GM12865 (cell line): Measurements from ENCODE around the gene KCNK6.

Experiments
- DNase-seq: peaks from one replicate; pipeline ENCODE4 v3.0.0; 2010; ENCODE audit warnings: low read depth
- H3K4me3 ChIP-seq: 2 replicates; pipeline ENCODE4 v1.5.1; 2011; ENCODE audit warnings: mild to moderate bottlenecking, low read depth, low read length, control low read depth
- TF ChIP-seq, protein P1 (sequence below): IDR thresholded peaks from 2 replicates; pipeline ENCODE4 v1.5.1; 2011; ENCODE audit warnings: low read length, control low read depth, low read depth, inconsistent platforms; ENCODE audit not compliant: insufficient read depth; ENCODE audit errors: missing control alignments

The KCNK6 gene

GRCh38 chr19:38307076-38307475 lies 12.6 kb upstream of the KCNK6 start:
- TF ChIP-seq, protein P1, sequence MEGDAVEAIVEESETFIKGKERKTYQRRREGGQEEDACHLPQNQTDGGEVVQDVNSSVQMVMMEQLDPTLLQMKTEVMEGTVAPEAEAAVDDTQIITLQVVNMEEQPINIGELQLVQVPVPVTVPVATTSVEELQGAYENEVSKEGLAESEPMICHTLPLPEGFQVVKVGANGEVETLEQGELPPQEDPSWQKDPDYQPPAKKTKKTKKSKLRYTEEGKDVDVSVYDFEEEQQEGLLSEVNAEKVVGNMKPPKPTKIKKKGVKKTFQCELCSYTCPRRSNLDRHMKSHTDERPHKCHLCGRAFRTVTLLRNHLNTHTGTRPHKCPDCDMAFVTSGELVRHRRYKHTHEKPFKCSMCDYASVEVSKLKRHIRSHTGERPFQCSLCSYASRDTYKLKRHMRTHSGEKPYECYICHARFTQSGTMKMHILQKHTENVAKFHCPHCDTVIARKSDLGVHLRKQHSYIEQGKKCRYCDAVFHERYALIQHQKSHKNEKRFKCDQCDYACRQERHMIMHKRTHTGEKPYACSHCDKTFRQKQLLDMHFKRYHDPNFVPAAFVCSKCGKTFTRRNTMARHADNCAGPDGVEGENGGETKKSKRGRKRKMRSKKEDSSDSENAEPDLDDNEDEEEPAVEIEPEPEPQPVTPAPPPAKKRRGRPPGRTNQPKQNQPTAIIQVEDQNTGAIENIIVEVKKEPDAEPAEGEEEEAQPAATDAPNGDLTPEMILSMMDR = no peak
- no peak overlapping the region for H3K4me3 ChIP-seq
- no peak for DNase-seq

- no peak for DNase-seq
- TF ChIP-seq, protein P1 = no peak
- no peak overlapping the region for H3K4me3 ChIP-seq
Observed at GRCh38 chr19:38307597-38307996, 12.0 kb upstream of the KCNK6 start.

- TF ChIP-seq, protein P1 = no peak
- no peak overlapping the region for H3K4me3 ChIP-seq
- no peak for DNase-seq
Observed at GRCh38 chr19:38308006-38308766, 11.5 kb upstream of the KCNK6 start.

- H3K4me3 ChIP-seq = no peak overlapping the region
- no peak for DNase-seq
- TF ChIP-seq, protein P1 = no peak
Observed at GRCh38 chr19:38308926-38309614, 10.6 kb upstream of the KCNK6 start.

- TF ChIP-seq, protein P1 = no peak
- no peak for DNase-seq
Observed at GRCh38 chr19:38309615-38310278, 9.9 kb upstream of the KCNK6 start.

DNA sequence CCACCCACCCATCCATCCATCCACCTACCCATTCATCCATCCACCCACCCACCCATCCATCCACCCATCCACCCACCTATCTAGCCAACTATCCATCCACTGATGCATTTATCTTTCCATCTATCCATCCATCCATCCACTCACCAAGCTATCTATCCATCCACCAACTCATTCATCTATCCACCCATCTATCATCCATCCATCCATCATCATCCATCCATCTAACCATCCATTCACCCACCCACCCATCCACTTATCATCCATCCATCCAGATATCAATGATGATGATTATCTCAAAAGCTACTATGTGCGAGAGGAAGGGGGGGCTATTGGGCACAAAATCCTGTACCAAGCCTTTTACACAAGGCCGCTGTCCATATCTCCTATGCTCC lies 9.4 kb upstream of the KCNK6 start:
- DNase-seq = no peak
- TF ChIP-seq, protein P1 = no peak
- H3K4me3 ChIP-seq = no peak overlapping the region

More at GRCh38 chr19:38309615-38310278, 9.9 kb upstream of the KCNK6 start:
- no peak overlapping the region for H3K4me3 ChIP-seq
